ENCODE results near the gene MEMO1.
"Not testable (repeated sequence)": the region's sequence is repeated elsewhere in the genome, so short reads cannot be mapped to it uniquely, and the experiment has no call there.

MEMO1 gene

DNA sequence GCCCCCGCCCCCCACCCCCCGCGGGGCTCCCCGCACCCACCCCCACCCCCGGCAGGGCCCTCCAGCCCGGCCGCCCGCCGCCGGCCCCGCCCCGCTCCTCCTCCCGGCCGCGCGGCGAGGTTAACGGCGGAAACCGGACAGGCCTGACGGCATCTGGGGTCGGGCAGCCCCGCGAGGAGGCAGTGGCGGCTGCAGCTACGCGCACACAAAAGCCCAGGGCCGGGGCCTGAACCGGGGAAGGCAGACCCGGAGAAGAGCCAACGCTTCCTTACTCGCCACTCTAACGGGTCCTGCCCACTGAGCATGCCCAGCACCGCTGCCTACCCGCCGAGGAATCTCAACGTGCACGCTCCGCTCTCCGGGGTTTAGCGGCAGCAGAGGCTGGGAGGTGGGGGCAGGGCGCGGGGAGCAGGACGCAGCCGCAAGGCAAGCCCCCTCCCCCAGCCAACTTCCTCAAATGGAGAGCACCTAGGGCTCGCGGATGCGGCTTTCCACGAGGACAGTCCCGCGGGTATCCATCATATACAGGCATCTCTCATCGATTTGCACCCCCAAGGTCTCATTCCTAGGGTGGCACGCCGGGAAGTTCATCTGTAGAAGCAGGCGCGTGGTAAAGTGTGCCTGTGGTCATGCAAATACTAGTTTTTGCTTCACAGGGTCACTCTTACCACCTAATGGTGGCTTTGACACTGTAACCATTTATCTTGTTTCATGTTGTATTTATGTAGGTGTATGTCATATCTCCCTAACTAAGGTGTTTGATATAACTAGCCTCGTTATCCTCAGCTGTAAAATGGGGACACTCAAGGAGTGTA, at the start of gene MEMO1:
Gene MEMO1, minus strand, starts transcription at position 339 of the 815 bp plus-strand sequence. CDS start 761 bp downstream, outside the sequence.
- DNase-seq (ENCODE audit: low read depth), result peak; percentile 96

DNA sequence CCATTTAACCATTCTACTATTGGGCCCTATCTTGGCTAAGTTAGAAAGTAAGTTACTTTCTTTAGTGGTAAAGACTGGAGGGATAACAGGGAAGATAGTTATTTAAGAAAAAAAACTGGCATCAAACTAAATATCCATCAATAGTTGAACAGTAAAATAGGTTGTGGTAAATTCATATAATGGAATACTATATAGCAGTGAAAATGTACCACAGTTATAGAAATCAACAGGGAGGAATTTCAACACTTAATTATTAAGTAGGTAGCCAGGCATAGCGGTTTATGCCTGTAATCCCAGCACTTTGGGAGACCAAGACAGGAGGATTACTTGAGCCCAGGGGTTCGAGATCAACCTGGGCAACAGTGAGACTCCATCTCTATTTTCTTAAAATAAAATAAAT, 49.5 kb upstream of the MEMO1 start:
- DNase-seq (ENCODE audit: low read depth), result no peak

- DNase-seq (ENCODE audit: low read depth), result peak; percentile 65
These were observed 47.3 kb upstream of the MEMO1 start for GRCh38 chr2:32058130-32058529.

- DNase-seq (ENCODE audit: low read depth), result not testable (repeated sequence)
These were observed 43.8 kb upstream of the MEMO1 start for GRCh38 chr2:32054583-32054982.

DNA sequence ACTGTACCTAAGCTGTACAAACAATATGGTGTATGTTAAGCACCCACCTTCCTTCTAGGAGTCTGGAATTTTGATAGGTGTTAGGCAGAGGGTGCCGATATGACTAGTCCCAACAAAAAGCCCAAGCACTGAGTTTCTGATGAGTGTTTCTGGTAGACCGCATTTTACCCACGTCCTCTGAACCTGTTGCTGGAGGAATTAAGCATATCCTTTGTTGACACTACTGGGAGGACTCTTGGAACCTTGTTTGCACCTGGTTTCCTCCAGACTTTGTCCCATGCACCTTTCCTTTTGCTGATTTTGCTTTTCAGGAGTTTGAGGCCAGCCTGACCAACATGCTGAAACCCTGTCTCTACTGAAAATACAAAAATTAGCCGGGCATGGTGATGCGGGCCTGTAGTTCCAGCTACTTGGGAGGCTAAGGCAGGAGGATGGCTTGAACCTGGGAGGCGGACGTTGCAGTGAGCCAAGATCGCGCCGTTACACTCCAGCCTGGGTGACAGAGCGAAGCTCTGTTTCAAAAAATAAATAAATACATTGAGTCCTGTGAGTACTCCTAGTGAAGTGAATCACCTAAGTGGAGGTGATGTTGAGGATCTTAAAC, 41.1 kb upstream of the MEMO1 start:
- DNase-seq (ENCODE audit: low read depth), result no peak

GRCh38 chr2:32043561-32043960, 32.8 kb upstream of the MEMO1 start:
- DNase-seq (ENCODE audit: low read depth), result no peak

GRCh38 chr2:32039447-32040219, 28.8 kb upstream of the MEMO1 start, which contains the start of gene DPY30:
DPY30 (minus strand) TSS chr2:32039805; CDS start chr2:32039456, 349 bp downstream.
- DNase-seq (ENCODE audit: low read depth), result peak; percentile 93

GRCh38 chr2:32034198-32034887, 23.5 kb upstream of the MEMO1 start:
- peak; percentile 8 for DNase-seq (ENCODE audit: low read depth)

DNA sequence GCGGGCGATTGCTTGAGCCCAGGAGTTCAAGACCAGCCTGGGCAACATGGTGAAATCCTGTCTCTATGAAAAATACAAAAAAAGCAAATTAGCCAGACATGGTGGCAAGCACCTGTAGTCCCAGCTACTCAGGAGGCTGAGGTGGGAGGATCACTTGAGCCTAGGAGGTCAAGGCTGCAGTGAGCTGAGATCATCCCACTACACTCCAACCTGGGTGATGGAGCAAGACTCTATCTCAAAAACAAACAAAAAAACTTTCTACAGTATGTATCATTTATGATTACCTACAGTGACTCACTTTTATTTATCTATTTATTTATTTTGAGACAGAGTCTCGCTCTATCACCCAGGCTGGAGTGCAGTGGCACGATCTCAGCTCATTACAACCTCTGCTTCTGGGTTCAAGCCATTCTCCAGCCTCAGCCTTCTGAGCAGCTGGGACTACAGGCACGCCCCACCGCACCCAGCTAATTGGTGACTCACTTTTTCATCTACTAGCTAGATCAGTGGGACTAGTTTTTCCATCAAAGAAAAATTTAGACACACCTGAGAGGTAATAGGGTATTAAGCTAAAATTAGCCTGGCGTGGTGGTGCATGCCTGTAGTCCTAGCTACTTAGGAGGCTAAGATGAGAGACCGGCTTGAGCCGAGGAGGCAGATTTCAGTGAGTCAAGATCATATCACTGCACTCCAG, 8.1 kb upstream of the MEMO1 start:
- not testable (repeated sequence) for DNase-seq (ENCODE audit: low read depth)

DNA sequence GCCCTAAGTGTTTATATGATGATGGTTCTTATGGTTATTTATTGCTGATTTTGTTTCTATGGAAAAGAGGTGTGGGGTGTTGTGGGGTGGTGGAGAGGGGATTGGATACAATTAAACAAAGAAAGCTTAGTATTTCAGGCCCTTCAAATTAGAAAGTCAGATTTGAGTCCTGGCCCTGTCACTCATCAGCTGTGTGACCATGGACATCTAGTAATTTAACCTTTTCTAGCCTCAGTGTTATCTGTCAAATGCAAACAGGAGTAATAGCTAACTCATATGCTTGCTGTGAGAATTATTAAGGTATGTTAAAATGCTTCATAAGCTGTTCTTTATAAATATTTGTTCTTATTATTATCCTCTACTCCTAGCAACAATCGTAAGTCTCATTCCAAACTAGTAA, 2.1 kb upstream of the MEMO1 start:
- DNase-seq (ENCODE audit: low read depth), result no peak

DNA sequence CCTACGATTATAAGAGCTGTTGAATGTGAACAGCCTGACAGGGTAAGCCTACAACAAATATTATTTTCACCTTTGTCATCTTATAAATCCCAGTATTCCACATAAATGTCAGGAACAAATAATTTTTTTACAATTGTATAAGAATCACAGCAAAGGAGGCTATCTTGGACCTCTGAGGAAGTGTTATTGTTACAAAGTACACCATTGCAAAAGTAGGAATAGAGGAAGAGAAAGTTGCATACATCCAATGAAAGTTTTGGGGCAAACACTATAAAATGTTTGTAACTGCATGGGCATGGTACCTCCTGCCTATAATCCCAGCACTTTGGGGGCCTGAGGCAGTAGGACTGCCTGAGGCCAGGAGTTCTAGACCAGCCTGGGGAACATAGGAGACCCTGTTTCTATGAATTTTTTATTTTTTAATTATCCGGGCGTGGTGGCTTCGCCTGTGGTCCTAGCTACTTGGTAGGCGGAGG, 715 bp upstream of the MEMO1 start:
- DNase-seq (ENCODE audit: low read depth), result no peak

DNA sequence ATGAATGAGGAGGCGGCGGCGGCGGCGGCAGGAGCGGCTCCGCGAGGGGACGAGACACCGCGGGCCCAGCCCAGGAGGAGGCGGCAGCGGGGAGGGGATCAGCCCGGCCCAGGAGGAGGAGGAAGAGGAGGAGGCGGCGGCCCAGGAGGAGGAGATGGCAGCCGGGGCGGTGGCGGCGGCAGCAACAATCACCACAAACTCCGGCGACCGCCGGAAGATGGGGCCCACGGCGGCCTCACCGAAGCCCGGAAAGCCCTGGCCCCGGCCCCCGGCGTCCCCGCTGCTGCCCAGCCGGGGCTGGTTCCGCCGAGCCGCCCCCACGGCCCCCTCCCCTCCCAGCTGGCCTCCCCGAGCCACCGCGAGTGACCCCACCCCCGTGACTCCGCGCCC, 533 bp downstream of the MEMO1 start:
- peak; percentile 75 for DNase-seq (ENCODE audit: low read depth)

- DNase-seq (ENCODE audit: low read depth), result peak; percentile 49
These were observed 1.1 kb downstream of the MEMO1 start for GRCh38 chr2:32009516-32010256.

- peak; percentile 50 for DNase-seq (ENCODE audit: low read depth)
These were observed 1.8 kb downstream of the MEMO1 start for GRCh38 chr2:32008805-32009515.

DNA sequence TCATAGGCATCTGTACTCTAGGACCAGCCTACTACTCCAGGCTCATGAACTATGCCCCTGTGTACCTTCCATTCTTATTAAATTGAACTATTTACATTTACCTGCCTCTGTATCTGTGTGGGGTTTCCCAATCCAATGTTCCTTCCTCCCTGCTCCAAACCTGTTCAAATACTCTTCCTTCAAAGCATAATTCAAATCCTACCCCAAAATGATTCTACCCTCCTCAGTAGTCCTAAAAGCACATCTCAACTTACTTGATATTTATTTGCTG, 3.8 kb downstream of the MEMO1 start:
- no peak for DNase-seq (ENCODE audit: low read depth)

GRCh38 chr2:32005371-32005976, 5.3 kb downstream of the MEMO1 start:
- DNase-seq (ENCODE audit: low read depth), result no peak

DNA sequence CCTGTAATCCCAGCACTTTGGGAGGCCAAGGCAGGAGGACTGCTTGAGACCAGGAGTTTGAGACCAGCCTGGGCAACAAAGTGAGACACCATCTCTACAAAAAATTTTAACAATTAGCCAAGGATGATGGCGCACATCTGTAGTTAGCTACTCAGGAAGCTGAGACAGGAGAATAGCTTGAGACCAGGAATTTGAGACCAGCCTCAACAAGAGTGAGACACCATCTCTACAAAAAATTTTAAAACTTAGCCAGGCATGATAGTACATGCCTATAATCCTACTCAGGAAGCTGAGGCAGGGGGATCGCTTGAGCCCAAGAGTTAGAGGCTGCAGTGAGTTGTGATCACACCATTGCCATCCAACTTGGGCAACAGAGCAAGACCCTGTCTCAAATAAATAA, 7.0 kb downstream of the MEMO1 start:
- DNase-seq (ENCODE audit: low read depth), result no peak

- no peak for DNase-seq (ENCODE audit: low read depth)
These were observed 8.4 kb downstream of the MEMO1 start for GRCh38 chr2:32002406-32002805.

DNA sequence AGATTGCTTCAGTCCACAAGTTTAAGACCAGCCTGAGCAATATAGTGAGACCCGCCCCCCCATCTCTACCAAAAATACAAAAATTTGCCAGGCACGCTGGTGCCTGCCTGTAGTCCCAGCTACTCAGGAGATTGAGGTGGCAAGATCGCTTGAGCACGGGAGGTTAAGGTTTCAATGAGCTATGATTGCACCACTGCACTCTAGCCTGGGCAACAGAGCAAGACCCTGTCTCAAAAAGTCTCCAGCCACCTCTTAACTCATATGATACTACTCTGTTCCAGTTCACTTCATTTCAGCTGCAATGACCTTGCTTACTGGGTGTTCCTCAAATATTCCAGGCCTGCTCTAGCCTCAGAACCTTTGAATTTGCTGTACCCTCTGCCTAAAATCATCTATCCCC, 11.4 kb downstream of the MEMO1 start:
- no peak for DNase-seq (ENCODE audit: low read depth)

Measured in EH (cell line).